ENCODE results near the gene ANAPC16. TPM values are rescaled to one million over a fixed set of nuclear protein-coding genes. Genes with fewer than 3 reads are reported as not detected.
A peak's percentile ranks its signal among the peaks of the same experiment; 100 is the strongest.
"Not testable (repeated sequence)": the region's sequence is repeated elsewhere in the genome, so short reads cannot be mapped to it uniquely, and the experiment has no call there.

ANAPC16 gene
- total RNA-seq, 2 experiments from 2014 or later = 61.9 to 64.3 TPM

DNA sequence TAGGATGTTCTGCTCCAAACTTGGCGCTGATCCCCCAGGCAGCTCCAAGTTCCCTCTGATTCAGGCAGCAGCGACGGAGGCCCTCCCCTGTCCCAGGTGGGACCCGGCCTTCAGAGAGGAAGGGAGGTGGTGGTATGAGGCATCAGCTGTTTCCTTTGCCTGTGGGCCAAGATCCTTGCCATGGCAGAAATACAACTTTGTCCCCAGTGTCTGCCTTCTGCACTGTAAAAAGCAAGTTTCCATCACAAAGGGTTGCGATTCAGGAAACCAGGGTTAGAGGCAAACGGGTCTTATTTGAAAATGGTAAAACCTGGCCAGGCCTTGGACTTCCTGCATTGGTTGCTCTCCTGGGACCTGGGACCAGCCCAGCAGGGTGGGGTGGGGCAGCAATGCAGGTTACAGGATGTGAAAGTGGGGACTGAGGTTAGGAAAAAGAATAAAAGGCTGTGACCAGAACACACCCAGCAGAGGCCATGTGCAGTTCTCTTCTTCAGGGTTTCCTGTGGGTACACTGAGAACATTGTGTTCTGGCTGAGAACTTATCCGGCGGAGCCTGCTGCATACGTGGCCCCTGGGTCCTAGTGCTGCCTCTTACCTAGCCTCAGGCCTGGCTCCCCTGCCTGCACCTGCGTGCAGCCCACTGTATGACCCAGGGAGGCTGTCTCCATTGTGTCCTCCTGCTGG lies 32.8 kb downstream of the ANAPC16 start:
- ChIA-PET CTCF (interaction anchor here (0.6 to 1.8 kb wide), 6 partner anchors 12 to 88 kb away, joined by 3 to 13 read pairs (median 4); no protein-coding TSS in a partner anchor), POLR2A (interaction anchor here (0.6 to 4.5 kb wide), 30 partner anchors 9 to 189 kb away, joined by 3 to 49 read pairs (median 6); partner anchors contain the start of genes ANAPC16, ASCC1 and DDIT4)
- Histone ChIP-seq H3K27me3 (ENCODE audit: control insufficient read depth in 1 of 2, insufficient read depth in 2 of 2, low read length in 2 of 2) (no peaks in the 10 kb centered on the region), H3K4me1 (ENCODE audit: insufficient read depth, low read length) (peaks cover 99% of the 10 kb centered on the region), H3K9me3 (ENCODE audit: control insufficient read depth in 1 of 2, insufficient read depth in 1 of 2, low read length in 2 of 2) (no peaks in the 10 kb centered on the region), H3K36me3 (ENCODE audit: insufficient read depth, low read length) (no peaks in the 10 kb centered on the region), H3K27ac (ENCODE audit: low read depth in 1 of 2, low read length in 2 of 2) (peak overlapping the region; percentile 20 to 62), H3K4me3 (ENCODE audit: low read length) (peak overlapping the region; percentile 31)
- H3K4me3 Mint-ChIP-seq = peak overlapping the region; percentile 85
- DNase-seq (peak; percentile 54 to 96 (median 64)), ATAC-seq (ENCODE audit: poor library complexity) (peak; percentile 87)
- H3K4me1 Mint-ChIP-seq (ENCODE audit: low read depth) = peaks cover 86% of the 10 kb centered on the region
- TF ChIP-seq, protein P1, sequence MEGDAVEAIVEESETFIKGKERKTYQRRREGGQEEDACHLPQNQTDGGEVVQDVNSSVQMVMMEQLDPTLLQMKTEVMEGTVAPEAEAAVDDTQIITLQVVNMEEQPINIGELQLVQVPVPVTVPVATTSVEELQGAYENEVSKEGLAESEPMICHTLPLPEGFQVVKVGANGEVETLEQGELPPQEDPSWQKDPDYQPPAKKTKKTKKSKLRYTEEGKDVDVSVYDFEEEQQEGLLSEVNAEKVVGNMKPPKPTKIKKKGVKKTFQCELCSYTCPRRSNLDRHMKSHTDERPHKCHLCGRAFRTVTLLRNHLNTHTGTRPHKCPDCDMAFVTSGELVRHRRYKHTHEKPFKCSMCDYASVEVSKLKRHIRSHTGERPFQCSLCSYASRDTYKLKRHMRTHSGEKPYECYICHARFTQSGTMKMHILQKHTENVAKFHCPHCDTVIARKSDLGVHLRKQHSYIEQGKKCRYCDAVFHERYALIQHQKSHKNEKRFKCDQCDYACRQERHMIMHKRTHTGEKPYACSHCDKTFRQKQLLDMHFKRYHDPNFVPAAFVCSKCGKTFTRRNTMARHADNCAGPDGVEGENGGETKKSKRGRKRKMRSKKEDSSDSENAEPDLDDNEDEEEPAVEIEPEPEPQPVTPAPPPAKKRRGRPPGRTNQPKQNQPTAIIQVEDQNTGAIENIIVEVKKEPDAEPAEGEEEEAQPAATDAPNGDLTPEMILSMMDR (IDR thresholded peaks at IDR 0.05) = no peak
- H3K27ac Mint-ChIP-seq = peak overlapping the region; percentile 96
- no peaks in the 10 kb centered on the region for H3K27me3 Mint-ChIP-seq
- intact Hi-C loops (cut with DNase I, micrococcal nuclease) = loop anchor here in 1 of 2 experiments (1.0 to 2.0 kb wide), 4 partner anchors 14 to 87 kb away; partner anchors contain the start of gene DDIT4
- no peaks in the 10 kb centered on the region for H3K9me3 Mint-ChIP-seq
- no peaks in the 10 kb centered on the region for H3K36me3 Mint-ChIP-seq (ENCODE audit: low read depth)

DNA sequence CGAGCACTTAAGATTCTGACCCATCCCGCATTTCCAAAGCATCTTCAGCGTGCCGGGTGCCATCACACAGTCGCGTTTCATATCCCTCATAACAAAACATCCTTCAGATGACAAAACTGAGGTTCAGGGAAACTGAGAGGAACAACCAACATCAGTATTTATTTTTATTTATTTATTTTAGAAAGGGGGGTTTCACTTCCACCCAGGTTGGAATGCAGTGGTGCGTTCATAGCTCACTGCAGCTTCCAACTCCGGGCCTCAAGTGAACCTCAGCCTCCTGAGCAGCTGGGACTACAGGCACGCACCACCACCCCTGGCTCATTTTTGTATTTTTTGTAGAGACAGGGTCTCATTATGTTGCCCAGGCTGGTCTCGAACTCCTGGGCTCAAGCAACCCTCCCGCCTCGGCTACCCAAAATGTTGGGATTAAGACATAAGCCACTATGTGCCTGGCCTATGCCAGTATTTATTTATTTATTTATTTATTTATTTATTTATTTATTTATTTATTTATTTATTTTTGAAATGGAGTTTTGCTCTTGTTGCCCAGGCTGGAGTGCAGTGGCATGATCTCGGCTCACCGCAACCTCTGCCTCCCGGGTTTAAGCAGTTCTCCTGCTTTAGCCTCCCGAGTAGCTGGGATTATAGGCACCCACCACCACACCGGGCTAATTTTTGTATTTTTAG lies 33.5 kb downstream of the ANAPC16 start:
- intact Hi-C loops (cut with DNase I, micrococcal nuclease) = loop anchor here in 1 of 2 experiments (2.0 kb wide), 1 partner anchor 13 kb away; no protein-coding TSS in a partner anchor
- H3K9me3 ChIP-seq (ENCODE audit: control insufficient read depth in 1 of 2, insufficient read depth in 1 of 2, low read length in 2 of 2); H3K36me3 ChIP-seq (ENCODE audit: insufficient read depth, low read length); H3K27me3 Mint-ChIP-seq; ATAC-seq (ENCODE audit: poor library complexity); DNase-seq; H3K27me3 ChIP-seq (ENCODE audit: control insufficient read depth in 1 of 2, insufficient read depth in 2 of 2, low read length in 2 of 2); H3K36me3 Mint-ChIP-seq (ENCODE audit: low read depth); H3K9me3 Mint-ChIP-seq; CTCF ChIA-PET: not testable (repeated sequence)
- peak overlapping the region; percentile 85 for H3K4me3 Mint-ChIP-seq
- peak overlapping the region; percentile 96 for H3K27ac Mint-ChIP-seq
- Histone ChIP-seq H3K4me3 (ENCODE audit: low read length) (peak overlapping the region; percentile 31), H3K4me1 (ENCODE audit: insufficient read depth, low read length) (peaks cover 99% of the 10 kb centered on the region), H3K27ac (ENCODE audit: low read depth in 1 of 2, low read length in 2 of 2) (peak overlapping the region; percentile 20 to 62)
- peaks cover 82% of the 10 kb centered on the region for H3K4me1 Mint-ChIP-seq (ENCODE audit: low read depth)
- POLR2A ChIA-PET = interaction anchor here (1.0 to 4.5 kb wide), 3 partner anchors 11 to 48 kb away, joined by 3 to 49 read pairs (median 31); partner anchors contain the start of gene DDIT4

DNA sequence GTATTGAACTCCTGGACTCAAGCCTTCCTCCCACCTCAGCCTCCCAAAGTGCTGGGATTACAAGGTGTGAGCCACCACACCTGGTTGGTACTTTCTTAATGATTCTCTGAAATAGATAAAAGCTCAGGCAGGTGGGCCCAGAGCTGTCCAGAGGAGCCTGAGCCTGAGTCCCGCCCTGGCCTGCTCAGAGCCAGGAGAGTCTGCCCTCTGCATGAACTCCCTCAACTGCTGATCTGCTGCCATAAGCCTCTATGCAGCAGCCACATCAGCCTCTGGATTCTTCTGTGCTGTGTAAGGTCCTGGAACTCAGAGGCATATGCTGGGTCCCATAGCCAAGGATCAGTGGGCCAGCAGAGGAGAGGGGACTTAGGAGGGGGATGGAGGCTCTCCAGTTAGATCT lies 34.9 kb downstream of the ANAPC16 start:
- CTCF ChIA-PET = no interaction called here
- H3K4me3 Mint-ChIP-seq = peak overlapping the region; percentile 75
- POLR2A ChIA-PET = no interaction called here

More for the DNA sequence above, 34.9 kb downstream of the ANAPC16 start:
- ATAC-seq (ENCODE audit: poor library complexity) = no peak
- TF ChIP-seq, protein P1 (IDR thresholded peaks at IDR 0.05) = no peak
- H3K4me3 ChIP-seq (ENCODE audit: low read length) = no peak overlapping the region
- H3K4me1 ChIP-seq (ENCODE audit: insufficient read depth, low read length) = peaks cover 99% of the 10 kb centered on the region
- H3K36me3 ChIP-seq (ENCODE audit: insufficient read depth, low read length) = no peaks in the 10 kb centered on the region
- intact Hi-C loops (cut with DNase I, micrococcal nuclease) = loop anchor here in 1 of 2 experiments (2.0 kb wide), 1 partner anchor 20 kb away; no protein-coding TSS in a partner anchor
- no peaks in the 10 kb centered on the region for H3K9me3 Mint-ChIP-seq
- no peaks in the 10 kb centered on the region for H3K9me3 ChIP-seq (ENCODE audit: control insufficient read depth in 1 of 2, insufficient read depth in 1 of 2, low read length in 2 of 2)
- no peaks in the 10 kb centered on the region for H3K27me3 ChIP-seq (ENCODE audit: control insufficient read depth in 1 of 2, insufficient read depth in 2 of 2, low read length in 2 of 2)
- no peak for DNase-seq
- peak overlapping the region; percentile 96 for H3K27ac Mint-ChIP-seq
- no peak overlapping the region for H3K27ac ChIP-seq (ENCODE audit: low read depth in 1 of 2, low read length in 2 of 2)
- no peaks in the 10 kb centered on the region for H3K36me3 Mint-ChIP-seq (ENCODE audit: low read depth)
- peaks cover 82% of the 10 kb centered on the region for H3K4me1 Mint-ChIP-seq (ENCODE audit: low read depth)
- H3K27me3 Mint-ChIP-seq = no peaks in the 10 kb centered on the region

All from CD4-positive, alpha-beta T cell (primary cell).